GM23338 (cell line): ENCODE results near the gene CRACR2B. TPM values are rescaled to one million over a fixed set of nuclear protein-coding genes. Genes with fewer than 3 reads are reported as not detected.

Source experiments
- ATAC-seq: fragments of 200-7000 bp; cut with Tn5 transposase; 3 replicates; pipeline ENCODE4 v1.9.1; 2020
- DNase-seq: peaks from one replicate; pipeline ENCODE4 v3.0.0-alpha.2; 2015; ENCODE audit warnings: low spot score
- H2AFZ ChIP-seq: fragments of 200-600 bp; sonication (generic); 2 replicates; pipeline ENCODE4 v1.8.0; 2016; ENCODE audit warnings: antibody characterized with exemption, mild to moderate bottlenecking, moderate library complexity
- H3F3A ChIP-seq: fragments of 200-600 bp; sonication (generic); replicated peaks from 2 replicates; pipeline ENCODE4 v1.8.0; 2017; ENCODE audit warnings: antibody characterized with exemption, mixed run types, low read depth
- H3K27ac ChIP-seq: fragments of 200-600 bp; sonication (generic); 2 replicates; pipeline ENCODE4 v1.6.1; 2016; ENCODE audit warnings: low read depth
- H3K27me3 ChIP-seq: fragments of 200-600 bp; sonication (generic); 2 replicates; pipeline ENCODE4 v1.8.0; 2016; ENCODE audit warnings: mild to moderate bottlenecking, mixed run types, moderate library complexity; ENCODE audit not compliant: insufficient read depth
- H3K36me3 ChIP-seq: fragments of 200-600 bp; sonication (generic); 2 replicates; pipeline ENCODE4 v1.8.0; 2016; ENCODE audit warnings: mild to moderate bottlenecking; ENCODE audit not compliant: insufficient read depth
- H3K4me1 ChIP-seq: fragments of 200-600 bp; sonication (generic); 2 replicates; pipeline ENCODE4 v1.8.0; 2016; ENCODE audit warnings: mild to moderate bottlenecking, moderate library complexity; ENCODE audit not compliant: insufficient read depth
- H3K4me2 ChIP-seq: fragments of 200-600 bp; sonication (generic); 2 replicates; pipeline ENCODE4 v1.7.1; 2017; ENCODE audit warnings: mixed run types
- H3K4me3 ChIP-seq: fragments of 200-600 bp; sonication (generic); 2 replicates; pipeline ENCODE4 v1.6.1; 2016; ENCODE audit warnings: mixed run types
- H3K79me2 ChIP-seq: fragments of 200-600 bp; sonication (generic); replicated peaks from 2 replicates; pipeline ENCODE4 v1.8.0; 2017; ENCODE audit warnings: mild to moderate bottlenecking; ENCODE audit not compliant: insufficient read depth
- H3K9me2 ChIP-seq: fragments of 200-600 bp; sonication (generic); 2 replicates; pipeline ENCODE4 v1.8.0; 2017; ENCODE audit not compliant: insufficient read depth
- H4K20me1 ChIP-seq: fragments of 200-600 bp; sonication (generic); replicated peaks from 2 replicates; pipeline ENCODE4 v1.8.0; 2017; ENCODE audit warnings: mild to moderate bottlenecking; ENCODE audit not compliant: insufficient read depth
- H3K27ac Mint-ChIP-seq: 2 replicates; pipeline ENCODE4 v1.8.0; 2020; ENCODE audit warnings: inconsistent platforms, mild to moderate bottlenecking, moderate library complexity, mixed read lengths
- H3K27me3 Mint-ChIP-seq: 3 replicates; pipeline ENCODE4 v1.8.0; 2022; ENCODE audit warnings: low read depth, mild to moderate bottlenecking, moderate library complexity, mixed read lengths, inconsistent platforms; ENCODE audit not compliant: insufficient read depth, poor library complexity
- H3K36me3 Mint-ChIP-seq: 3 replicates; pipeline ENCODE4 v1.8.0; 2021; ENCODE audit warnings: low read depth, mild to moderate bottlenecking, inconsistent platforms, moderate library complexity, mixed read lengths
- H3K4me1 Mint-ChIP-seq: 3 replicates; pipeline ENCODE4 v1.8.0; 2020; ENCODE audit warnings: mild to moderate bottlenecking, inconsistent platforms, mixed read lengths
- H3K4me3 Mint-ChIP-seq: 3 replicates; pipeline ENCODE4 v1.8.0; 2021; ENCODE audit warnings: moderate library complexity, mild to moderate bottlenecking, inconsistent platforms, mixed read lengths
- H3K9me3 Mint-ChIP-seq: 3 replicates; pipeline ENCODE4 v1.8.0; 2020; ENCODE audit warnings: moderate library complexity, mild to moderate bottlenecking, inconsistent platforms, mixed read lengths
- CREB1 ChIP-seq: fragments of 250-450 bp; sonication (Bioruptor Pico); IDR thresholded peaks from 2 replicates; pipeline ENCODE4 v1.5.0; 2020; ENCODE audit warnings: low read depth, mild to moderate bottlenecking, moderate library complexity
- CTCF ChIP-seq, 2 experiments: fragments of 200-600 bp in 1 of 2; sonication (generic) in 1 of 2; conservative IDR thresholded peaks; 2 replicates each; pipeline versions ENCODE4 v1.5.1 to v1.6.1; 2016 to 2017; ENCODE audit warnings: antibody characterized with exemption in 2 of 2, low read depth in 2 of 2, mild to moderate bottlenecking in 2 of 2, moderate library complexity in 1 of 2
- EZH2 ChIP-seq: fragments of 200-600 bp; sonication (generic); IDR thresholded peaks from one replicate; pipeline ENCODE4 v1.8.0; 2017; ENCODE audit warnings: antibody characterized with exemption, mild to moderate bottlenecking, low read depth; ENCODE audit not compliant: unreplicated experiment
- EZH2phosphoT487 ChIP-seq: fragments of 200-600 bp; sonication (generic); IDR thresholded peaks from one replicate; pipeline ENCODE4 v1.8.1; 2018; ENCODE audit warnings: antibody characterized with exemption; ENCODE audit not compliant: unreplicated experiment
- JUNB ChIP-seq: IDR thresholded peaks from one replicate; pipeline ENCODE4 v1.6.1; 2016; ENCODE audit warnings: antibody characterized with exemption; ENCODE audit not compliant: unreplicated experiment
- NANOG ChIP-seq: IDR thresholded peaks from 2 replicates; pipeline ENCODE4 v1.6.1; 2016; ENCODE audit warnings: antibody characterized with exemption, borderline replicate concordance
- POLR2AphosphoS5 ChIP-seq: IDR thresholded peaks from 2 replicates; pipeline ENCODE4 v1.6.1; 2016; ENCODE audit warnings: antibody characterized with exemption, low read depth
- REST ChIP-seq: IDR thresholded peaks from one replicate; pipeline ENCODE4 v1.6.1; 2018; ENCODE audit warnings: antibody characterized with exemption; ENCODE audit not compliant: unreplicated experiment
- STAT1 ChIP-seq: IDR thresholded peaks from one replicate; pipeline ENCODE4 v1.6.1; 2016; ENCODE audit warnings: antibody characterized with exemption; ENCODE audit not compliant: unreplicated experiment
- ZNF114 ChIP-seq: fragments of 250-450 bp; sonication (Bioruptor Pico); IDR thresholded peaks from 2 replicates; pipeline ENCODE4 v1.5.0; 2020; ENCODE audit warnings: mild to moderate bottlenecking, moderate library complexity
- ZNF331 ChIP-seq: fragments of 250-450 bp; sonication (Bioruptor Pico); IDR thresholded peaks from 2 replicates; pipeline ENCODE4 v1.5.0; 2020; ENCODE audit warnings: low read depth, mild to moderate bottlenecking, moderate library complexity
- ZNF462 ChIP-seq: fragments of 250-450 bp; sonication (Bioruptor Pico); IDR thresholded peaks from 2 replicates; pipeline ENCODE4 v1.5.0; 2020; ENCODE audit warnings: mild to moderate bottlenecking, moderate library complexity
- polyA plus RNA-seq: library from polyadenylated mRNA; unstranded; fragments of >200 nt; fragmentation: Nextera tagmentation; extraction: Ambion mirVana; gene quantifications from 2 replicates; pipeline ENCODE4 v1.2.1, GENCODE V29; 2016
- total RNA-seq: library from RNA; depleted of rRNA; stranded (reverse); fragments of >200 nt; shearing (Covaris generic); gene quantifications from 2 replicates; pipeline ENCODE4 v1.2.3, GENCODE V29; 2014

CRACR2B gene
- total and polyA plus RNA-seq, 2 experiments from 2014 or later, result 55.9 to 64.1 TPM

- Mint-ChIP-seq H3K27ac (no peak overlapping the region), H3K4me1 (peaks cover 14% of the 10 kb centered on the region; the same call in 2 of the 3 replicates), H3K9me3 (no peaks in the 10 kb centered on the region), H3K4me3 (no peak overlapping the region), H3K27me3 (peaks cover 11% of the 10 kb centered on the region), H3K36me3 (peaks cover 2% of the 10 kb centered on the region; the same call in 1 of the 3 replicates)
- Histone ChIP-seq H3K9me2 (no peaks in the 10 kb centered on the region), H3K79me2 (no peaks in the 10 kb centered on the region; the same call in 1 of the 2 replicates), H3K27me3 (no peaks in the 10 kb centered on the region), H2AFZ (no peak overlapping the region), H4K20me1 (no peaks in the 10 kb centered on the region), H3K4me2 (no peak overlapping the region), H3K36me3 (no peaks in the 10 kb centered on the region), H3K27ac (no peak overlapping the region), H3F3A (peaks cover 14% of the 10 kb centered on the region; the same call in 1 of the 2 replicates), H3K4me1 (peaks cover 15% of the 10 kb centered on the region; the same call in 1 of the 2 replicates), H3K4me3 (no peak overlapping the region)
- DNase-seq (no peak), ATAC-seq (no peak)
- TF ChIP-seq REST (no peak), ZNF114 (no peak), EZH2phosphoT487 (no peak), CTCF (conservative IDR thresholded peaks at IDR 0.05; ENCODE audit: low read depth in 2 of 2) (no peak), CREB1 (CRISPR knock-in tag) (no peak), STAT1 (no peak), NANOG (no peak), ZNF462 (CRISPR knock-in tag) (no peak), JUNB (no peak), EZH2 (no peak), POLR2AphosphoS5 (no peak), ZNF331 (CRISPR knock-in tag) (no peak)
These were observed 27.9 kb upstream of the CRACR2B start for GRCh38 chr11:799641-800316.
